GM23338 (cell line): Measurements from ENCODE around the gene XIRP2. TPM values are rescaled to one million over a fixed set of nuclear protein-coding genes. Genes with fewer than 3 reads are reported as not detected.

Experiments used
- ATAC-seq: fragments of 200-7000 bp; cut with Tn5 transposase; 3 replicates; pipeline ENCODE4 v1.9.1; 2020
- DNase-seq: peaks from one replicate; pipeline ENCODE4 v3.0.0-alpha.2; 2015; ENCODE audit warnings: low spot score
- H2AFZ ChIP-seq: fragments of 200-600 bp; sonication (generic); 2 replicates; pipeline ENCODE4 v1.8.0; 2016; ENCODE audit warnings: antibody characterized with exemption, mild to moderate bottlenecking, moderate library complexity
- H3F3A ChIP-seq: fragments of 200-600 bp; sonication (generic); replicated peaks from 2 replicates; pipeline ENCODE4 v1.8.0; 2017; ENCODE audit warnings: antibody characterized with exemption, mixed run types, low read depth
- H3K27ac ChIP-seq: fragments of 200-600 bp; sonication (generic); 2 replicates; pipeline ENCODE4 v1.6.1; 2016; ENCODE audit warnings: low read depth
- H3K27me3 ChIP-seq: fragments of 200-600 bp; sonication (generic); 2 replicates; pipeline ENCODE4 v1.8.0; 2016; ENCODE audit warnings: mild to moderate bottlenecking, mixed run types, moderate library complexity; ENCODE audit not compliant: insufficient read depth
- H3K36me3 ChIP-seq: fragments of 200-600 bp; sonication (generic); 2 replicates; pipeline ENCODE4 v1.8.0; 2016; ENCODE audit warnings: mild to moderate bottlenecking; ENCODE audit not compliant: insufficient read depth
- H3K4me1 ChIP-seq: fragments of 200-600 bp; sonication (generic); 2 replicates; pipeline ENCODE4 v1.8.0; 2016; ENCODE audit warnings: mild to moderate bottlenecking, moderate library complexity; ENCODE audit not compliant: insufficient read depth
- H3K4me2 ChIP-seq: fragments of 200-600 bp; sonication (generic); 2 replicates; pipeline ENCODE4 v1.7.1; 2017; ENCODE audit warnings: mixed run types
- H3K4me3 ChIP-seq: fragments of 200-600 bp; sonication (generic); 2 replicates; pipeline ENCODE4 v1.6.1; 2016; ENCODE audit warnings: mixed run types
- H3K79me2 ChIP-seq: fragments of 200-600 bp; sonication (generic); replicated peaks from 2 replicates; pipeline ENCODE4 v1.8.0; 2017; ENCODE audit warnings: mild to moderate bottlenecking; ENCODE audit not compliant: insufficient read depth
- H3K9me2 ChIP-seq: fragments of 200-600 bp; sonication (generic); 2 replicates; pipeline ENCODE4 v1.8.0; 2017; ENCODE audit not compliant: insufficient read depth
- H4K20me1 ChIP-seq: fragments of 200-600 bp; sonication (generic); replicated peaks from 2 replicates; pipeline ENCODE4 v1.8.0; 2017; ENCODE audit warnings: mild to moderate bottlenecking; ENCODE audit not compliant: insufficient read depth
- H3K27ac Mint-ChIP-seq: 2 replicates; pipeline ENCODE4 v1.8.0; 2020; ENCODE audit warnings: inconsistent platforms, mild to moderate bottlenecking, moderate library complexity, mixed read lengths
- H3K27me3 Mint-ChIP-seq: 3 replicates; pipeline ENCODE4 v1.8.0; 2022; ENCODE audit warnings: low read depth, mild to moderate bottlenecking, moderate library complexity, mixed read lengths, inconsistent platforms; ENCODE audit not compliant: insufficient read depth, poor library complexity
- H3K36me3 Mint-ChIP-seq: 3 replicates; pipeline ENCODE4 v1.8.0; 2021; ENCODE audit warnings: low read depth, mild to moderate bottlenecking, inconsistent platforms, moderate library complexity, mixed read lengths
- H3K4me1 Mint-ChIP-seq: 3 replicates; pipeline ENCODE4 v1.8.0; 2020; ENCODE audit warnings: mild to moderate bottlenecking, inconsistent platforms, mixed read lengths
- H3K4me3 Mint-ChIP-seq: 3 replicates; pipeline ENCODE4 v1.8.0; 2021; ENCODE audit warnings: moderate library complexity, mild to moderate bottlenecking, inconsistent platforms, mixed read lengths
- H3K9me3 Mint-ChIP-seq: 3 replicates; pipeline ENCODE4 v1.8.0; 2020; ENCODE audit warnings: moderate library complexity, mild to moderate bottlenecking, inconsistent platforms, mixed read lengths
- CREB1 ChIP-seq: fragments of 250-450 bp; sonication (Bioruptor Pico); IDR thresholded peaks from 2 replicates; pipeline ENCODE4 v1.5.0; 2020; ENCODE audit warnings: low read depth, mild to moderate bottlenecking, moderate library complexity
- CTCF ChIP-seq, 2 experiments: fragments of 200-600 bp in 1 of 2; sonication (generic) in 1 of 2; conservative IDR thresholded peaks; 2 replicates each; pipeline versions ENCODE4 v1.5.1 to v1.6.1; 2016 to 2017; ENCODE audit warnings: antibody characterized with exemption in 2 of 2, low read depth in 2 of 2, mild to moderate bottlenecking in 2 of 2, moderate library complexity in 1 of 2
- ETS1 ChIP-seq: IDR thresholded peaks from 2 replicates; pipeline ENCODE4 v1.6.1; 2016; ENCODE audit warnings: antibody characterized with exemption
- EZH2 ChIP-seq: fragments of 200-600 bp; sonication (generic); IDR thresholded peaks from one replicate; pipeline ENCODE4 v1.8.0; 2017; ENCODE audit warnings: antibody characterized with exemption, mild to moderate bottlenecking, low read depth; ENCODE audit not compliant: unreplicated experiment
- EZH2phosphoT487 ChIP-seq: fragments of 200-600 bp; sonication (generic); IDR thresholded peaks from one replicate; pipeline ENCODE4 v1.8.1; 2018; ENCODE audit warnings: antibody characterized with exemption; ENCODE audit not compliant: unreplicated experiment
- JUNB ChIP-seq: IDR thresholded peaks from one replicate; pipeline ENCODE4 v1.6.1; 2016; ENCODE audit warnings: antibody characterized with exemption; ENCODE audit not compliant: unreplicated experiment
- NANOG ChIP-seq: IDR thresholded peaks from 2 replicates; pipeline ENCODE4 v1.6.1; 2016; ENCODE audit warnings: antibody characterized with exemption, borderline replicate concordance
- POLR2AphosphoS5 ChIP-seq: IDR thresholded peaks from 2 replicates; pipeline ENCODE4 v1.6.1; 2016; ENCODE audit warnings: antibody characterized with exemption, low read depth
- REST ChIP-seq: IDR thresholded peaks from one replicate; pipeline ENCODE4 v1.6.1; 2018; ENCODE audit warnings: antibody characterized with exemption; ENCODE audit not compliant: unreplicated experiment
- STAT1 ChIP-seq: IDR thresholded peaks from one replicate; pipeline ENCODE4 v1.6.1; 2016; ENCODE audit warnings: antibody characterized with exemption; ENCODE audit not compliant: unreplicated experiment
- ZNF114 ChIP-seq: fragments of 250-450 bp; sonication (Bioruptor Pico); IDR thresholded peaks from 2 replicates; pipeline ENCODE4 v1.5.0; 2020; ENCODE audit warnings: mild to moderate bottlenecking, moderate library complexity
- ZNF331 ChIP-seq: fragments of 250-450 bp; sonication (Bioruptor Pico); IDR thresholded peaks from 2 replicates; pipeline ENCODE4 v1.5.0; 2020; ENCODE audit warnings: low read depth, mild to moderate bottlenecking, moderate library complexity
- ZNF462 ChIP-seq: fragments of 250-450 bp; sonication (Bioruptor Pico); IDR thresholded peaks from 2 replicates; pipeline ENCODE4 v1.5.0; 2020; ENCODE audit warnings: mild to moderate bottlenecking, moderate library complexity
- polyA plus RNA-seq: library from polyadenylated mRNA; unstranded; fragments of >200 nt; fragmentation: Nextera tagmentation; extraction: Ambion mirVana; gene quantifications from 2 replicates; pipeline ENCODE4 v1.2.1, GENCODE V29; 2016
- total RNA-seq: library from RNA; depleted of rRNA; stranded (reverse); fragments of >200 nt; shearing (Covaris generic); gene quantifications from 2 replicates; pipeline ENCODE4 v1.2.3, GENCODE V29; 2014

XIRP2 gene
- total and polyA plus RNA-seq, 2 experiments from 2014 or later: 0.17 to 0.31 TPM

GRCh38 chr2:166960702-166961270 lies 72.5 kb downstream of the XIRP2 start:
- H3K4me1 ChIP-seq: peaks cover 42% of the 10 kb centered on the region
- H3F3A ChIP-seq: no peaks in the 10 kb centered on the region
- ATAC-seq: peak; percentile 45; the same call in 2 of the 3 replicates
- Mint-ChIP-seq H3K4me3 (no peak overlapping the region), H3K9me3 (no peaks in the 10 kb centered on the region), H3K4me1 (peaks cover 41% of the 10 kb centered on the region), H3K27ac (peak overlapping the region; percentile 69), H3K27me3 (no peaks in the 10 kb centered on the region), H3K36me3 (no peaks in the 10 kb centered on the region)
- no peaks in the 10 kb centered on the region; the same call in 1 of the 2 replicates for H3K9me2 ChIP-seq
- no peak for DNase-seq
- H3K36me3 ChIP-seq: no peaks in the 10 kb centered on the region
- no peaks in the 10 kb centered on the region for H4K20me1 ChIP-seq
- no peak overlapping the region for H2AFZ ChIP-seq
- H3K4me3 ChIP-seq: no peak overlapping the region
- H3K79me2 ChIP-seq: no peaks in the 10 kb centered on the region
- no peak overlapping the region for H3K27ac ChIP-seq
- H3K4me2 ChIP-seq: peak overlapping the region; percentile 45
- no peaks in the 10 kb centered on the region for H3K27me3 ChIP-seq
- TF ChIP-seq JUNB: no peak
- no peak for TF ChIP-seq ETS1
- TF ChIP-seq POLR2AphosphoS5: no peak
- TF ChIP-seq CTCF (conservative IDR thresholded peaks at IDR 0.05; ENCODE audit: low read depth in 2 of 2): no peak
- no peak for TF ChIP-seq CREB1 (CRISPR knock-in tag)
- no peak for TF ChIP-seq EZH2phosphoT487
- TF ChIP-seq REST: no peak
- TF ChIP-seq ZNF462 (CRISPR knock-in tag): no peak
- no peak for TF ChIP-seq NANOG
- no peak for TF ChIP-seq ZNF331 (CRISPR knock-in tag)
- no peak for TF ChIP-seq EZH2
- no peak for TF ChIP-seq STAT1
- no peak for TF ChIP-seq ZNF114 (CRISPR knock-in tag)
